Lower lobe of right lung (tissue), 2 donors: ENCODE data around the gene RPN2. TPM values are rescaled to one million over a fixed set of nuclear protein-coding genes. Genes with fewer than 3 reads are reported as not detected.

Experiments used
- ATAC-seq, 2 donors: fragments of 200-7000 bp; cut with Tn5 transposase; one replicate each; pipeline ENCODE4 v1.9.1; 2020 to 2022; ENCODE audit warnings: mild to moderate bottlenecking in 2 of 2, moderate library complexity in 2 of 2
- DNase-seq: peaks from one replicate; pipeline ENCODE4 v3.0.0-alpha.2; 2020
- H3K27ac ChIP-seq: fragments of 200-600 bp; one replicate; pipeline ENCODE4 v1.8.0; 2022
- H3K27me3 ChIP-seq: fragments of 200-600 bp; one replicate; pipeline ENCODE4 v1.8.0; 2022; ENCODE audit warnings: low read depth
- H3K36me3 ChIP-seq: fragments of 200-600 bp; one replicate; pipeline ENCODE4 v1.8.0; 2022; ENCODE audit warnings: mild to moderate bottlenecking
- H3K4me1 ChIP-seq: fragments of 200-600 bp; one replicate; pipeline ENCODE4 v1.8.0; 2022
- H3K4me3 ChIP-seq: fragments of 200-600 bp; one replicate; pipeline ENCODE4 v1.8.0; 2022; ENCODE audit warnings: mild to moderate bottlenecking
- H3K9me3 ChIP-seq: fragments of 200-600 bp; one replicate; pipeline ENCODE4 v1.8.0; 2022
- CTCF ChIP-seq: fragments of 200-600 bp; IDR thresholded peaks from one replicate; pipeline ENCODE4 v1.8.0; 2022; ENCODE audit warnings: antibody characterized with exemption, mild to moderate bottlenecking
- intact Hi-C: fragments of 100-400 bp; cut with DNase I; formaldehyde crosslinking; loops from one replicate; pipeline ENCODE4 v1.11.0; 2022
- total RNA-seq: library from RNA; stranded (reverse); fragmentation: NEBNext Ultra II Directional; extraction: Animal tissue kit (Norgen Biotek cat#: 25700); gene quantifications from one replicate; pipeline ENCODE4 v1.2.1, GENCODE V29; 2021
- donor health status: DM: no; HTN: yes; CAD: no; lungs with severe emphysema.

RPN2 gene
- total RNA-seq, 1 donor from 2014 or later, result 160 TPM

- H3K27ac ChIP-seq, result no peak overlapping the region
Observed at GRCh38 chr20:37185686-37186085, 6.6 kb downstream of the RPN2 start.

GRCh38 chr20:37188787-37189186 is 9.7 kb downstream of the RPN2 start:
- intact Hi-C loops, result no loop called here

More at GRCh38 chr20:37185686-37186085, 6.6 kb downstream of the RPN2 start:
- no peak for DNase-seq
- no peak for TF ChIP-seq CTCF
- peaks cover 41% of the 10 kb centered on the region for H3K4me1 ChIP-seq
- no peak for ATAC-seq
- H3K27me3 ChIP-seq, result no peaks in the 10 kb centered on the region
- peaks cover 72% of the 10 kb centered on the region for H3K36me3 ChIP-seq
- no peaks in the 10 kb centered on the region for H3K9me3 ChIP-seq
- H3K4me3 ChIP-seq, result no peak overlapping the region
- intact Hi-C loops, result no loop called here

GRCh38 chr20:37189416-37190016 is 10.4 kb downstream of the RPN2 start:
- H3K4me3 ChIP-seq, result no peak overlapping the region
- no peak overlapping the region for H3K27ac ChIP-seq
- TF ChIP-seq CTCF, result no peak
- no peak for ATAC-seq
- peaks cover 28% of the 10 kb centered on the region for H3K4me1 ChIP-seq
- no peaks in the 10 kb centered on the region for H3K9me3 ChIP-seq
- no peaks in the 10 kb centered on the region for H3K27me3 ChIP-seq
- no peak for DNase-seq
- peaks cover 58% of the 10 kb centered on the region for H3K36me3 ChIP-seq
- intact Hi-C loops, result no loop called here

More at GRCh38 chr20:37188787-37189186, 9.7 kb downstream of the RPN2 start:
- TF ChIP-seq CTCF, result no peak
- no peak for ATAC-seq
- Histone ChIP-seq H3K27ac (no peak overlapping the region), H3K4me3 (no peak overlapping the region), H3K4me1 (peaks cover 27% of the 10 kb centered on the region), H3K36me3 (peaks cover 61% of the 10 kb centered on the region), H3K27me3 (no peaks in the 10 kb centered on the region), H3K9me3 (no peaks in the 10 kb centered on the region)
- no peak for DNase-seq

- DNase-seq, result no peak
- intact Hi-C loops, result no loop called here
- peaks cover 38% of the 10 kb centered on the region for H3K4me1 ChIP-seq
Observed at GRCh38 chr20:37190354-37191112, 11.4 kb downstream of the RPN2 start.

More at GRCh38 chr20:37190354-37191112, 11.4 kb downstream of the RPN2 start:
- Histone ChIP-seq H3K9me3 (no peaks in the 10 kb centered on the region), H3K27ac (no peak overlapping the region), H3K36me3 (peaks cover 48% of the 10 kb centered on the region), H3K4me3 (no peak overlapping the region), H3K27me3 (no peaks in the 10 kb centered on the region)
- TF ChIP-seq CTCF, result no peak
- no peak for ATAC-seq
